HG02759 (cell line): ENCODE results near the gene CRISPLD2.
"Not testable (repeated sequence)": the region's sequence is repeated elsewhere in the genome, so short reads cannot be mapped to it uniquely, and the experiment has no call there.

Source experiments
- ATAC-seq: cut with Tn5 transposase; IDR thresholded peaks from one replicate; pipeline ENCODE4 v1.9.1; 2021; ENCODE audit warnings: mild to moderate bottlenecking, moderate library complexity; ENCODE audit not compliant: unreplicated experiment

Gene CRISPLD2

GRCh38 chr16:84855435-84856202 lies 35.8 kb downstream of the CRISPLD2 start:
- not testable (repeated sequence) for ATAC-seq

- ATAC-seq = not testable (repeated sequence)
Measured at GRCh38 chr16:84856203-84856581, 36.4 kb downstream of the CRISPLD2 start.

- not testable (repeated sequence) for ATAC-seq
Measured at GRCh38 chr16:84856811-84857210, 37.0 kb downstream of the CRISPLD2 start.

- no peak for ATAC-seq
Measured at GRCh38 chr16:84859681-84860080, 39.9 kb downstream of the CRISPLD2 start.

- ATAC-seq = no peak
Measured at GRCh38 chr16:84860383-84860782, 40.6 kb downstream of the CRISPLD2 start.

GRCh38 chr16:84861671-84862070 lies 41.9 kb downstream of the CRISPLD2 start:
- ATAC-seq = no peak

GRCh38 chr16:84862804-84863480 lies 43.2 kb downstream of the CRISPLD2 start:
- ATAC-seq = no peak

GRCh38 chr16:84863481-84863814 lies 43.7 kb downstream of the CRISPLD2 start:
- no peak for ATAC-seq

GRCh38 chr16:84864326-84864955 lies 44.7 kb downstream of the CRISPLD2 start:
- ATAC-seq = no peak

- ATAC-seq = no peak
Measured at GRCh38 chr16:84867696-84868095, 47.9 kb downstream of the CRISPLD2 start.

- ATAC-seq = no peak
Measured at GRCh38 chr16:84868328-84868727, 48.5 kb downstream of the CRISPLD2 start.

- no peak for ATAC-seq
Measured at GRCh38 chr16:84868829-84869472, 49.2 kb downstream of the CRISPLD2 start.

- ATAC-seq = no peak
Measured at GRCh38 chr16:84869473-84869845, 49.7 kb downstream of the CRISPLD2 start.

- ATAC-seq = not testable (repeated sequence)
Measured at GRCh38 chr16:84872971-84873370, 53.2 kb downstream of the CRISPLD2 start.

GRCh38 chr16:84874004-84874435 lies 54.2 kb downstream of the CRISPLD2 start:
- no peak for ATAC-seq

- no peak for ATAC-seq
Measured at GRCh38 chr16:84874553-84874952, 54.8 kb downstream of the CRISPLD2 start.

- ATAC-seq = no peak
Measured at GRCh38 chr16:84874983-84875382, 55.2 kb downstream of the CRISPLD2 start.

- ATAC-seq = no peak
Measured at GRCh38 chr16:84875846-84876245, 56.1 kb downstream of the CRISPLD2 start.

- ATAC-seq = no peak
Measured at GRCh38 chr16:84876873-84877606, 57.3 kb downstream of the CRISPLD2 start.

GRCh38 chr16:84878770-84879169 lies 59.0 kb downstream of the CRISPLD2 start:
- ATAC-seq = no peak
